ENCODE measurements around the gene SIGLEC12.

DNA sequence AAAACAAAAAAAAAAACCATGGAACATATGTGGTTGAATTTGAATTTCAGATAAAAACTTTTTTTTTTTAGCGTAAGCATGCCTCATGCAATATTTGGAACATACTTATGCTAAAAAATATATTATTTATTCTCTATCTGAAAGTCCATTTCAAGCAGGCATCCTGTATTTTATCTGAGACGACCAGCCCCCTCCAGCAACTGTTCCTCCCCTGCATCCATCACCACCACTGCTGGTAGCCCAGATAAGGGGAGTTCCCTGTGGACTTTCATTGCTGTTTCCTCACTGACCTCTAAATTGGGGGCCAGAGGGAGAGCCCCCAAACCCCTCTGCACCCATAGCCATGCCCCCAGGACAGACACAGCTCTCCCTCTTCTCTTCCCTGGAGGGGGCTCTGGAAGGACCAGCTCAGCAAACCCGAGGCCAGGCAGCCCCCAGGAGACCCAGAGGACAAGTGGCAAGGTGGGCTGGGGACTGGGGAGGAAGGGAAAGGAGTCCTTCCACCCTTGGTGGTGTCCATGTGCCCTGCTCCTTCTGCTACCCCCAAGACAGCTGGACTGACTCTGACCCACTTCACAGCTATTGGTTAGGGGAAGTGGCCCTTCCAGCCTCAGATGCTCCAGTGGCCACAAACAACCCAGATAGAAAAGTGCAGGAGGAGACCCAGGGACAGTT lies 6.6 kb upstream of the SIGLEC12 start:
- TF ChIP-seq CTCF (conservative IDR thresholded peaks at IDR 0.05 in 1 of 2, IDR thresholded peaks at IDR 0.05 in 1 of 2; ENCODE audit: extremely low read depth in 1 of 2, insufficient read depth in 1 of 2, low read depth in 1 of 2, low read length in 2 of 2) (no peak), EZH2 (IDR thresholded peaks at IDR 0.05; ENCODE audit: borderline replicate concordance, low read length) (no peak)

Data from mammary epithelial cell (primary cell).